ENCODE measurements around the gene ZFP57. TPM values are rescaled to one million over a fixed set of nuclear protein-coding genes. Genes with fewer than 3 reads are reported as not detected.

ZFP57 gene
- total RNA-seq, 1 experiment from 2014 or later: 0.23 TPM

- TF ChIP-seq, protein P1, sequence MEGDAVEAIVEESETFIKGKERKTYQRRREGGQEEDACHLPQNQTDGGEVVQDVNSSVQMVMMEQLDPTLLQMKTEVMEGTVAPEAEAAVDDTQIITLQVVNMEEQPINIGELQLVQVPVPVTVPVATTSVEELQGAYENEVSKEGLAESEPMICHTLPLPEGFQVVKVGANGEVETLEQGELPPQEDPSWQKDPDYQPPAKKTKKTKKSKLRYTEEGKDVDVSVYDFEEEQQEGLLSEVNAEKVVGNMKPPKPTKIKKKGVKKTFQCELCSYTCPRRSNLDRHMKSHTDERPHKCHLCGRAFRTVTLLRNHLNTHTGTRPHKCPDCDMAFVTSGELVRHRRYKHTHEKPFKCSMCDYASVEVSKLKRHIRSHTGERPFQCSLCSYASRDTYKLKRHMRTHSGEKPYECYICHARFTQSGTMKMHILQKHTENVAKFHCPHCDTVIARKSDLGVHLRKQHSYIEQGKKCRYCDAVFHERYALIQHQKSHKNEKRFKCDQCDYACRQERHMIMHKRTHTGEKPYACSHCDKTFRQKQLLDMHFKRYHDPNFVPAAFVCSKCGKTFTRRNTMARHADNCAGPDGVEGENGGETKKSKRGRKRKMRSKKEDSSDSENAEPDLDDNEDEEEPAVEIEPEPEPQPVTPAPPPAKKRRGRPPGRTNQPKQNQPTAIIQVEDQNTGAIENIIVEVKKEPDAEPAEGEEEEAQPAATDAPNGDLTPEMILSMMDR (IDR thresholded peaks at IDR 0.05; ENCODE audit: unreplicated experiment): no peak
- peak; percentile 51 for DNase-seq (ENCODE audit: unreplicated experiment)
- H3K4me1 Mint-ChIP-seq (ENCODE audit: insufficient read depth, unreplicated experiment): peaks cover 24% of the 10 kb centered on the region
- intact Hi-C loops (cut with micrococcal nuclease): no loop called here
- no peaks in the 10 kb centered on the region for H3K27me3 Mint-ChIP-seq (ENCODE audit: insufficient read depth, unreplicated experiment)
- BruUV-seq (replicated peaks): no TSS peak
- H3K9me3 Mint-ChIP-seq (ENCODE audit: unreplicated experiment): peaks cover 4% of the 10 kb centered on the region
- peak overlapping the region; percentile 97 for H3K27ac Mint-ChIP-seq (ENCODE audit: low read depth, unreplicated experiment)
- peaks cover 5% of the 10 kb centered on the region for H3K36me3 Mint-ChIP-seq (ENCODE audit: insufficient read depth, unreplicated experiment)
- POLR2A ChIA-PET: no interaction called here
- no peak overlapping the region for H3K4me3 Mint-ChIP-seq (ENCODE audit: unreplicated experiment)
- CTCF ChIA-PET: interaction anchor here (4.4 to 11.7 kb wide), 2 partner anchors 17 to 29 kb away, joined by 30 to 202 read pairs; no protein-coding TSS in a partner anchor
Measured at GRCh38 chr6:29679962-29680361, 990 bp downstream of the ZFP57 start.

GRCh38 chr6:29678114-29678513 lies 2.8 kb downstream of the ZFP57 start:
- POLR2A ChIA-PET: interaction anchor here (0.7 to 2.8 kb wide), 7 partner anchors 12 to 30 kb away, joined by 3 to 11 read pairs (median 3); no protein-coding TSS in a partner anchor
- H3K27me3 Mint-ChIP-seq (ENCODE audit: insufficient read depth, unreplicated experiment): no peaks in the 10 kb centered on the region

DNA sequence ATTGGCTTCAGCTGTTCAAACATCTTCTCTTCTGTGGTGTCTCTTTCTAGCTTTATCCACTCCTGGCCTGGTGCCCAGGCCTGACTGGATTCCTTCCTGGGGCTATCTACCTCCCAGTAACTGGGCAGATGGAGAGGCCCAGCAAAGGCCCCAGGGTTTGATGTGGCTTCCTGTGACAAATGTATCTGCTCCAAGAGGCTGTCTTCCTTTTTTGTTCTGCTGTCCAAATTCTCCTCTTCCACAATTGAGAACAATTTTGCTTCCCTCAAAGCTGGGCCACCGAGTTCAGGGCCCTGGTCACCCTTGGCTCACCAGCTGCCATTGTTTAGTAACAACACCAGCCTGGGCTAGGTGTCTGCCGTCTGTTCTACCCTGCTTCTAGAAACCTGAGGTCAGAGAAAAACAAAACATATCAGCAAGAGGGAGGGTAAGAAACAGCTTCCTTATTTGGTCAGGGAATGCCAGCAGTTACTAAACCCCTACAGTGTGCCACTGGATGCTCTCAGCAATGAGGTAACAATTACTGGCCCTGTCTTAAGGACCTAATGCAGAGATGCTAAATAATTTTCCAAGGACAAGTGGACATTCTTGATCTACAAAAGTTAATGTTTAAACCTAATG lies 3.9 kb downstream of the ZFP57 start:
- intact Hi-C loops (cut with micrococcal nuclease): no loop called here
- H3K4me1 Mint-ChIP-seq (ENCODE audit: insufficient read depth, unreplicated experiment): peaks cover 24% of the 10 kb centered on the region
- BruUV-seq (replicated peaks): no TSS peak
- peak overlapping the region; percentile 97 for H3K27ac Mint-ChIP-seq (ENCODE audit: low read depth, unreplicated experiment)
- H3K27me3 Mint-ChIP-seq (ENCODE audit: insufficient read depth, unreplicated experiment): no peaks in the 10 kb centered on the region
- DNase-seq (ENCODE audit: unreplicated experiment): peak; percentile 51
- TF ChIP-seq, protein P1 (IDR thresholded peaks at IDR 0.05; ENCODE audit: unreplicated experiment): no peak
- peaks cover 5% of the 10 kb centered on the region for H3K36me3 Mint-ChIP-seq (ENCODE audit: insufficient read depth, unreplicated experiment)
- ChIA-PET CTCF (interaction anchor here (0.5 to 11.7 kb wide), 8 partner anchors 11 to 93 kb away, joined by 3 to 202 read pairs (median 4); partner anchors contain the start of gene MOG), POLR2A (interaction anchor here (1.0 to 2.8 kb wide), 5 partner anchors 11 to 31 kb away, joined by 3 to 11 read pairs (median 3); no protein-coding TSS in a partner anchor)
- H3K4me3 Mint-ChIP-seq (ENCODE audit: unreplicated experiment): no peak overlapping the region
- H3K9me3 Mint-ChIP-seq (ENCODE audit: unreplicated experiment): peaks cover 6% of the 10 kb centered on the region

More at GRCh38 chr6:29678114-29678513, 2.8 kb downstream of the ZFP57 start:
- intact Hi-C loops (cut with micrococcal nuclease): no loop called here
- Mint-ChIP-seq H3K9me3 (ENCODE audit: unreplicated experiment) (peaks cover 6% of the 10 kb centered on the region), H3K4me1 (ENCODE audit: insufficient read depth, unreplicated experiment) (peaks cover 24% of the 10 kb centered on the region), H3K4me3 (ENCODE audit: unreplicated experiment) (no peak overlapping the region), H3K27ac (ENCODE audit: low read depth, unreplicated experiment) (peak overlapping the region; percentile 97), H3K36me3 (ENCODE audit: insufficient read depth, unreplicated experiment) (peaks cover 5% of the 10 kb centered on the region)
- DNase-seq (ENCODE audit: unreplicated experiment): peak; percentile 83
- CTCF ChIA-PET: interaction anchor here (0.8 to 11.7 kb wide), 3 partner anchors 11 to 27 kb away, joined by 3 to 202 read pairs (median 30); no protein-coding TSS in a partner anchor
- TF ChIP-seq, protein P1 (IDR thresholded peaks at IDR 0.05; ENCODE audit: unreplicated experiment): no peak
- no TSS peak for BruUV-seq (replicated peaks)

DNA sequence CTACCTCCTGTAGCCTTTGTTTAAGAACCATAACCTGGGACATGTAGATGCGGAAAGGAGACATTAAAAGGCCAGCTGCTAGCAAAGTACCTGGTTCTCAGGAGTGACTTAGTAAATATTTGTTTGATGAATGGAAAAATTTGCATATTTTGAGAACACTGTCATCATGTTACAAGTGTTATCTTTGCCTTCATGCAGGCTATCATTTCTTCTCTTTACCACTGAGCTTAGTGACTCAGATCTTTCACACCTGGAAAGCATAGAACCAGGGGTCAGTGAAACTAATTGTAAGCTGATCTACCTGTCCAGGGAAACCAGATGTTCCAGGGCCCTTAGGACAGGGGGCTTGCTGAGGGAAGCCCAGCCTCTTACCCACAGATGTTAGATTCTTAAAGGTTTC lies 5.4 kb downstream of the ZFP57 start:
- POLR2A ChIA-PET: interaction anchor here (1.2 kb wide), 1 partner anchor 25 kb away, joined by 3 read pairs; no protein-coding TSS in a partner anchor
- H3K27ac Mint-ChIP-seq (ENCODE audit: low read depth, unreplicated experiment): peak overlapping the region; percentile 97
- BruUV-seq (replicated peaks): no TSS peak
- H3K27me3 Mint-ChIP-seq (ENCODE audit: insufficient read depth, unreplicated experiment): no peaks in the 10 kb centered on the region
- TF ChIP-seq, protein P1 (IDR thresholded peaks at IDR 0.05; ENCODE audit: unreplicated experiment): no peak
- intact Hi-C loops (cut with micrococcal nuclease): no loop called here
- peaks cover 5% of the 10 kb centered on the region for H3K36me3 Mint-ChIP-seq (ENCODE audit: insufficient read depth, unreplicated experiment)
- H3K4me3 Mint-ChIP-seq (ENCODE audit: unreplicated experiment): no peak overlapping the region
- H3K4me1 Mint-ChIP-seq (ENCODE audit: insufficient read depth, unreplicated experiment): peaks cover 24% of the 10 kb centered on the region
- H3K9me3 Mint-ChIP-seq (ENCODE audit: unreplicated experiment): peaks cover 6% of the 10 kb centered on the region
- CTCF ChIA-PET: interaction anchor here (0.8 to 11.7 kb wide), 3 partner anchors 9 to 24 kb away, joined by 3 to 202 read pairs (median 30); no protein-coding TSS in a partner anchor
- no peak for DNase-seq (ENCODE audit: unreplicated experiment)

Data from MCF 10A (cell line).